GM19240 (cell line): Measurements from ENCODE around the gene MCM5.
A peak's percentile ranks its signal among the peaks of the same experiment; 100 is the strongest.

Source experiments
- DNase-seq: peaks from one replicate; pipeline ENCODE4 v3.0.0; 2011; ENCODE audit warnings: low spot score; ENCODE audit not compliant: insufficient read length

MCM5 gene

GRCh38 chr22:35403356-35403755 lies 3.4 kb downstream of the MCM5 start:
- DNase-seq = no peak

GRCh38 chr22:35404176-35404575 lies 4.2 kb downstream of the MCM5 start:
- no peak for DNase-seq

GRCh38 chr22:35406443-35406842 lies 6.5 kb downstream of the MCM5 start:
- DNase-seq = no peak

GRCh38 chr22:35407362-35407761 lies 7.4 kb downstream of the MCM5 start:
- no peak for DNase-seq

GRCh38 chr22:35409783-35410662 lies 10.1 kb downstream of the MCM5 start:
- peak; percentile 67 for DNase-seq

GRCh38 chr22:35410663-35411034 lies 10.7 kb downstream of the MCM5 start:
- no peak for DNase-seq

GRCh38 chr22:35411102-35411501 lies 11.2 kb downstream of the MCM5 start:
- DNase-seq = peak; percentile 51

GRCh38 chr22:35413624-35414023 lies 13.7 kb downstream of the MCM5 start:
- no peak for DNase-seq

GRCh38 chr22:35417606-35418005 lies 17.7 kb downstream of the MCM5 start:
- DNase-seq = no peak

- no peak for DNase-seq
Observed at GRCh38 chr22:35418088-35418487, 18.1 kb downstream of the MCM5 start.

GRCh38 chr22:35418731-35419130 lies 18.8 kb downstream of the MCM5 start:
- no peak for DNase-seq

- no peak for DNase-seq
Observed at GRCh38 chr22:35419756-35420155, 19.8 kb downstream of the MCM5 start.

GRCh38 chr22:35421121-35421520 lies 21.2 kb downstream of the MCM5 start:
- DNase-seq = no peak

- no peak for DNase-seq
Observed at GRCh38 chr22:35422145-35422544, 22.2 kb downstream of the MCM5 start.

- no peak for DNase-seq
Observed at GRCh38 chr22:35422936-35423335, 23.0 kb downstream of the MCM5 start.

- no peak for DNase-seq
Observed at GRCh38 chr22:35424081-35424480, 24.1 kb downstream of the MCM5 start.

- DNase-seq = no peak
Observed at GRCh38 chr22:35424761-35425160, 24.8 kb downstream of the MCM5 start.

GRCh38 chr22:35425546-35425945 lies 25.6 kb downstream of the MCM5 start:
- DNase-seq = no peak

GRCh38 chr22:35425971-35426800 lies 26.2 kb downstream of the MCM5 start:
- DNase-seq = no peak

GRCh38 chr22:35426801-35427140 lies 26.8 kb downstream of the MCM5 start:
- no peak for DNase-seq

- peak; percentile 50 for DNase-seq
Observed at GRCh38 chr22:35430897-35431322, 31.0 kb downstream of the MCM5 start.

GRCh38 chr22:35431483-35432227 lies 31.7 kb downstream of the MCM5 start:
- no peak for DNase-seq
